Fibroblast of skin of scalp (primary cell): ENCODE results near the gene DRGX.

ENCODE experiments used
- DNase-seq: peaks from one replicate; pipeline ENCODE4 v3.0.0-alpha.2; 2013

The DRGX gene

DNA sequence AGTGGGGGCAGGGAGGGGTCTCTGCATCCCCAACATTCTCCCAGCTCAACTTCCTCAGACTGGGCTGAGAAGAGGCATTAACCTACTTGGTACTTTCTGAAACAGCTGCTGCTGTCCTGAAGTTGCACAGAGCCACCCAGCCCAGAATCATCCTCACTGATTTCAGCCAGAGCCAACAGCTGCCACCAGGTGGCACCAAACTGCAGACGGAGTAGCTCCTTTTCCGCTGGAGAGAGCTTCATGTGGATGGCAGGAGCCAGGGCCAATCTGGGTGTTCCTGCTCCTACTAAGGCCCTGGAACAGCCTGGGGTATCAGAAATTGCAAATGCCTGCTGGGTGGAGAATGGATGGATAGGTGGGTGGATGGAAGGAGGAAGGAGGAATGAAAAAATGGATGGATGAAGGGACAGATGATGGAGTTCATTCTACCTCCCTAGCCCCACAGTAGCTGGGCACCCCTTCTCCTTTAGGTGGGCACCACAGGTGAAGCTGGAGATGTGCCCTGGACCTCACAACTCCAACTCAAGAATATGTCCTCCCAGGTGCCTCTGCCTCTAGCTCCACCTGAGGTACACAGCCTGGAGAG is 11.8 kb upstream of the DRGX start:
- peak; percentile 73 for DNase-seq

DNA sequence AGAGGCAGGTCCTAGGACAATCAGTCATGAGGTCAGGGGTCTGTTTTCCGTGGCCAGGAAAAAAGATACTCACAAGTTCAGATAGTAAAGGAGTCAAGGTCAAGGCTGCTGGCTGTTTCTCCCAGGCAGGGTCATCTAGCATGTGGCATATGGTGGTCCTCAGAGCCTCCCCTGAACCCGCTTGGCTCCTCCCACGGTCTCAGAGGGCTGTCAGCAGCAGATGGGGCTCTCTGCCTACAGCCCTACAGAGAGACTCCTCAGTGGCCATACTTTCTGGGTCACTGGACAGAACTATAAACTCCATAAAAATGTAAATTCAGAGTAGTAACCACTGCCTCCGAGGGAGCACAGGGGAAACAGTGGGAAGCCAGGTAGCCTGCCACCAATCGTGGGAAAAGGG is 11.3 kb upstream of the DRGX start:
- no peak for DNase-seq

DNA sequence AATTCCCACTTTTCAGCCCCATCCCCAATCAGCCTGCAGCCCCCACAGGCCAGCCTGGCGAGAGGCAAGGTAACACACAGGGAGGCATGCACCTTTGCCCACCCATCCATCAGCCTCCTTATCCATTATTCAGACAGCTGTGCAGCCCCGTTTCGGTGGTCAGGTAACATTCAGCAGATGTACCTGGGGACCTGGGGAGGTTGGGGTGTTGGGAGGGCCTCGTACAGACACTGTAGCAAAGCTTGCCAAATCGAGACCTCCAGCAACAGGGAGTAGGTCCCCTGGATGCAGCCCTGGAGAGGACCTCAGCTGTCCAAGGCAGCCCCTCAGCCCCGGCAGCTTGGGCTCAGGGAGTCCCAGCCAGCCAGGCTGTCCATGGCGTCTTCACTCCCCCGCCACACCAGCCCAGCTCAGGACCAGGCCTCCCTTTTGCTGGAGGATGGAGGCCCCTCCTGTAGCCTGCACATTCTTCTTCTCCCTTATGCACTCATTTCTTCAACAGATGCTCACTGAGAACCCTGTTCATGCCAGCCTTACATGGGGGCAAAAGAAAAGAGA is 8.5 kb upstream of the DRGX start:
- no peak for DNase-seq

DNA sequence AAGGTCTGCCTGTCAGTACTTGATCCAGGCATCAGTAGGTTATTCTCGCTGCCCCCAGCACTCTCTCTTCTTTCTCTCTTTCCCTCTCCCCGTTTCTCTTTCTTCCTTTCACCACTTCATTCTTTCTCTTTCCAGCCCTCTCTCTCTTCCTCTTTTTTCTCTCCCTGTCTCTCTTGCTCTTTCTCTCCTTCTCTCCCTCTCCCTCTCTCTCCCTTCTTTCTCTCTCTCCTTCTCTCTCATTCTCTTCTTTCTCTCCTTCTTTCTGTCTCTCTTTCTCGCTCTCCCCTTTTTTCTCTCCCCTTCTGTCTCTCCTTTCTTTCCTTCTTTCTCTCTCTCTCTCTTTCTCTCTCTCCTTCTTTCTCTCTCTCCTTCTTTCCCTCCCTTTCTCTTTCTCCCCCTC is 7.5 kb upstream of the DRGX start:
- no peak for DNase-seq

DNA sequence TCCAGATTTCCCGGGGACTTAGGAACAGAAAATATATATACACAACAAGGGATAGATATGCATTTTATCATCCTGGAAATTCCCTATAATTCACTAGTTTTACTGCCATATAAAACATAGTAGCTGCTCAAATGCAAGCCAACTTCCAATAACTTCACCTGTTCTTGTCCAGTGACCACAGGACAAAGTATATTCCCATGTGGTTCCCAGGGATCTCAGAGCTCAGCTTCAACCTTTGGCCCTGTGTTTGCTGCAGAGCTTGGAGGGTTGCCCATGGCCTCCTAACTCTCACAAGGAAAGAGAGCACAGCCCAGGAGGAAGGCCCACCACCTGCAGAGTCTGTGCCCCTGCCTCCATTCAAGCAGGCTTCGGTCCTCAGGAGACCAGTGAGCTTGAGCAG is 4.5 kb upstream of the DRGX start:
- DNase-seq = no peak

DNA sequence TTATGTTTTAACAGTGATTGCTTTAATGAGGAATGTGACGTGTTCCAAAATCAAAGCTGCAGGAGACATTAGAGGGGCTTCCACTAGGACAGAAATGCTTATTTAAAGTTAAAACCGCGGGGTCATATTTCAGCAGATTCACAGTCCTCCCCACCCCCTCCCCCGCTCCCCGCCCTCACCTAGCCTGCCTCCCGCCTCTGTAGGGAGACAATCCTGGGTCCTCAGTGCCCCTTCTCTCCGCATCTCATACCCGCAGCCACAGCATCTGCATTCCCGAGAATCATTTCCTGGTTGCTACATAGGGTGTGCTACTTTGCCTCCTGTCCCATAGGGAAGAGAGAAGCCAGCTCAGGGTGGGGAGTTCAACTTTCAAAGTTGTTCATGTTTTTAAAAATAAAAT is 3.1 kb upstream of the DRGX start:
- DNase-seq = no peak

DNA sequence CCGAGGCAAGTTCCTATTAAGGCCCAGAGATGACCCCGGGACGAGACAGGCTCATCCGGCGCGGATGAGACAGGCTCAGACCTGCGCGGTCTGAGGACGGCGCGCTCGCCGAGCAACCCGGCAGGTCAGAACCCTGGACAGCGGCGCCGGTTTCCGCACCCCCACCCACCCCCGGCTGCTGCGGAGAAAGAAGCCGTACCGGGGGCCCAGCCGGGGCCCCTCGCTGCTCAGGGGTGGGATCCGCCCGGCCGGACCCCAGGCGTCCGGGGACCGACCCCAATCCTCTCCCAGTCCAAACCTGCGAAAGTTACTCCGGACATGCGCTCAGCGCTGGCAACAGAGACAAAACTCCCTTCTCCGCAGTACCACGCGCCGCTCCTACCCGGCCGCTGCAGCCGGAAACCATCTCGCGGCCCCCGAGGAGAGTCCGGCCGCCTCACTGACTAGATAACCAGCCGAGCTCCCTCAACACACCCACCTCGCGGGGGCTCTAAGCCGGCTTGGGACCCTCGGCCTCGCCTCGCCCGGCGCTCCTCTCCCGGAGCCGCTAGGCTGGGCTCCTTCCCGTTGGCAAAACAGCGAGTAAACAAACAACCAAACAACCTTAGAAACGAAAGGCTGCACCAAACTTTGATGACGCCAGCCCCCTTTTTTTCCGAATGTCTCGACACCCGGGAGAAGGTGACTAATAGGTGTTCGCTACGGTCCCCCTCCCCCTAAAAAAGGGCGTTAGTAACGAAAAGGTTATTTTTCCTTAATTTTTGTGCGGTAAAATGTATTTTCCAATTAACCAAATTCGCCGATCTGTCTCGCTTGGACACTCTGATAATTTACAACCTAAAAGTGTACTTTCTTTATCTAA is 2.3 kb upstream of the DRGX start:
- peak; percentile 47 for DNase-seq

DNA sequence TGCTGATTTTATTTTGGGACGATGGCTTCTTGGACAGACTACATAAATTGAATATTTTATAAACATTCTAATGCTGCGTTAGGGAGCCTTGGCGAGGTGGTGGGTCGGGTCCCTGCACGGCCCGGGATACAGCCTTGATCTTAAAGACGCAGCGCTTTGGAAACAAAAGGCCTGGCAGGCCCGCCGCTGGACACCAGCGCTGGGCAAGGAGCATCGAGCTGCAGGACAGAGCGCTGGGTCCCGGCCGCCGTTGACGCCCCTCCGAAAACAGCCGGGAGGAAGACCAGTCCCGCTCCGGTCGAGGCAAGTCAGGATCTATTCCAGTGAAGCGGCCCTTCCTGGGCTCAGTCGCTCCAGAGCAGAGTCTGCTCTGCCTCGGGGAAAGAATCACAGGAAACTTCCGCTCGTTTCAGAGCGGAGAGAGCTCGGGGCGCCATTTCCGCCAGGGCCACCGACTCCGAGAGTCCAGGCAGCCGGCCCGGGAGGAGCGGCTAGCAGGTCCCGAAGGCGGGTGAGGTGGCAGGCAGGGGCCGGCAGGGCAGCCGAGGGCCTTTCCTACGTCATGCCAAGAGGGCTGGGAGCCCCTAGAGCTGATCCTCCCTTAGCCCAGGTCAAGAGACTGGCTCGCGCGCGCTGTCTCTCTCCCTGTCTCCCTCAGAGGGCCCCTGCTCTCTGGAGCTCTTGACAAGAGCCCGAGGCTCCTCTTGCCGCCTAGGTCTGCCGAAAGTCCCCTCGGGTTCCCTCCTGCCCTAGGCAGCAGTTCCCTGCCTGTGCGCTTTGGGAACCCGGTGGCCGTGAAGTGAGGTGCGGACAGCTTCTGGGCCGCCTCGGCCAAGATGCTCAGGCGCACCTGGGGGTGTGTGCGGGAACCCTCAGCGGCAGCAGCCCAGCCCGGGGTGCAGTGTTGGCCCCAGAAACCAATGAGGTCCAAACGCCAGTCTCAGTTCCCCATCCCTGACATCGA is 1.4 kb upstream of the DRGX start:
- no peak for DNase-seq

DNA sequence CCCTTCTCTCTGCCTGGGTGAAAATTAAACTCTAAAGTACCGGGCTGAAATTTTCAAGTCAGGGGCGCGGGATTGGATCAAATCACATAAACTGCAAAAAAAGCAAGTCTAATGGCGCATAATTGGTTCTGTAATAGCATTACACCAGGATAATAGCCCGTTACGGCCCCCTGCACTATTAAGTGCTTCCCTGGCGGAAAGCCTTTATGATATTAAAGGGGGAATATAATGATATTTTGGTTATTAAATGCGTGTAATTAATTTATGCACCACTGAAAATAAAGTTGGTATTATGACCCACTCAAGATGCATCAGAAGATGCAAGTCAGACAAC is 744 bp upstream of the DRGX start:
- no peak for DNase-seq

DNA sequence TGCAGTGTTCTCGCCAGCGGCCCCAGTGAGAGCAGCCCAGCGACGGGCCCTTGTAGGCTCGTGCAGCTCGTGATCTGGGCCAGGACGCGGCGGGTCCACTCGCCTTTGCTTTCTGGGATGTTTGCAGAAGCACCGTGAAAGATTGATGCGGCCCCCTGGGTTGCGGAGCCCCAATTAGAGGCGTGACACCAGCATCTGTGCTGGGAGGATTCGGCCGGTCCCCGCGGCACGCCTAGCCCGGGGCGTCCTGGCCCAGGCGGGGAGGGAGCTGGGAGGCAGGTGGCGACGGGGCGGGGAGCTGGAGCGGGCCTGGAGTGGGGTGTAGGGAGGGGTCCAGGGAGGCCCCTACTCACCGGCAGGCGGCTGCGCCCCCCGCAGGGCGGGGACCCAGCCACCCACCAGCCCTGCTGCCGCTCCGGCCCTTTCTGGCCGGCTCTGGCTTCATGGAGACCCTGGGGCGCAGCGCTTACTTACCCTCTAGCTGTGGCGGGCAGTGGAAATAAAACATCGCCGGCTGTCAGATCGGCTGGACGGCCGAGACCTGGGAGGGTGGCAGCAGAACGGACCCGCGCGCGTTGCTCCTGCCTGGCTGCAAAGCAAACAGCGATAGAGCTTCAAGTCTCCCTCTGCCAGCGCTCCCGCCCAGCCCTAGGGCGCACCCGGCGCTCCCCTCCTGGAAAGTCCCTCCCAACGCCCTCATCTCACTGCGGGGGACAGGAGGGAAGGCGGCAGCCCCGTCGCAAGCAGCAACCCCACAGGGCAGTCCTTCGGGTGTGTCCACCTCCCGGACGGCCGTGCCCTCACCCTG is 752 bp downstream of the DRGX start:
- no peak for DNase-seq

DNA sequence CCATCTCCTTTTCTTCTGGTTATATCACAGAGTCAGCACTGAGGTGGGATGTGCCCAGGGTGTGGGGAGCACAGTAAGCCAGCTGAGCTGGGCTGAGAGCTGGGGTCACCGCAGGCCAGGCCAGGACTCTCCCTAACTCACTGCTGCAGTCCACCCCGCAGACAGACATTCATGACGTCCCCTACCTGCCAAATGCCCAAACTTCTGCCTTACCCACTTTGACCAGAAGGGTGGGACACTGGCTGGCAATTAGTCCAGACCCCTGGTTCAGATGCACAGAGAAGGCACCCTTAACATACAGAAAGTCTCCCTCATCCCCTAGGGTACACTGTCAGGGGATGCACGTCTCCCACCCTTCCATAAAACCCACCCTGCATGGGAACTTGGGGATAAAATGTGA is 2.1 kb downstream of the DRGX start:
- DNase-seq = no peak

DNA sequence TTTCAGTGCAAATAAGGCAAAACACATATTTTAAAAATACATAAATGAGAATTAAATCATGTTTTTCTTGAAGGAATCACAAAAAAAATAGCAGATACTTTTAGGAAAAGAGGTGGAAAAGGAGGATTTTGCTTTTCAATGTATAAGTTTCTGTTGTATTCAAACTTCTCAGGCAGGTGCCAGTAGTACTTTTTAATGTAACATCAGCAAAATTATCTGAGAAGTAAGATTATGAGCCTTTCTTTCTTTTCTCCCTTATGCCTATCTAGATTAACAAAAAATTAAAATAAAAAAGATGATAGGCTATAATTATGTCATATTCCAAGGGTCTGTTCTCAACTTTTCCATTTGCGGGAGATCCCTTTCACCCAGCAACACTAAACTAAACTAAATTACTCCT is 2.6 kb downstream of the DRGX start:
- DNase-seq = no peak

DNA sequence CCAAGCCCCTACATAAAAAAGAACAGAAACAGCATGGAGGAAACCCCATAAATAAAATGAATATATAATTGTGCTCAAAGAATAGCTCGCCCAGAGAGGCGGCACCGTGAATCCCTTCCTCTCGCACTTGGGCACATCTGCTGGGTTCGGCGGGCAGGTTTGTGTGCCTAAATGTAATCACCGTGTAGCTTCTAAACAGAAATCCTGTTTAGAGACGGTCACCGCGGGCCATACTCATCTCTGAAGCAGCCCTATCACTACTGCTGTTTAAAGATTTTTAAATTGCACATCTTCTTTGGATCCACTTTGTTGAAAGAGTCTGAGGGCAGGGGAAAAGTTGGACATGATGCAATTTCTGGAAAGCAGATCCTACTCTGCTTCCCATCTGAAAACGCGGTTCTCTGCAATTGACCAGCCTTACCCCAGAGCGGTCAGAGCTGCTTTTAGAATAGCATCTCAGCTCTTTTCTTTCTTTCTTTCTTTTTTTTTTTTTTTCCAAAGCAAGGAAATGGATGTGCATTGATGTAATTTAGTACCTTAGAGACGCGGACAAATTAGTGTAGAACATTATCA is 6.4 kb downstream of the DRGX start:
- DNase-seq = no peak

DNA sequence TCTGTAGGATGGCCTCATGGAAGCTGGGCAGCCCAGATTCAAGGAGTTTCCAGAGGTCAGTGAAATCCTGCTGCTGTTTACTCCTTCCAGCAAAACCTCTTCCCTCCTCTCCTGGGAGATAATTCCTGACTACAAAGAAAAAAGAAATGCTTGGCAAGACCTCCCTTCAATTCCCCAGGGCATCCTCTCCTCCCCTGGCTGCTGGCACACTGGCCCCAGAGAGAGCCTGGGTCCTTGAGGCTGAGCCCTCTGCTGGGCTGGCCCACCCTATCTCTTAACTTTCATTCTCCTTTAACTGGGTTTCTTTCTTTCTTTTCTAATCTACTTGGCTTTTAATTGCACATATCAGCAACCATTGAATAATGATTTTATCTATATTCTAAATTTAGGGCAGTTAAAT is 7.7 kb downstream of the DRGX start:
- DNase-seq = no peak

DNA sequence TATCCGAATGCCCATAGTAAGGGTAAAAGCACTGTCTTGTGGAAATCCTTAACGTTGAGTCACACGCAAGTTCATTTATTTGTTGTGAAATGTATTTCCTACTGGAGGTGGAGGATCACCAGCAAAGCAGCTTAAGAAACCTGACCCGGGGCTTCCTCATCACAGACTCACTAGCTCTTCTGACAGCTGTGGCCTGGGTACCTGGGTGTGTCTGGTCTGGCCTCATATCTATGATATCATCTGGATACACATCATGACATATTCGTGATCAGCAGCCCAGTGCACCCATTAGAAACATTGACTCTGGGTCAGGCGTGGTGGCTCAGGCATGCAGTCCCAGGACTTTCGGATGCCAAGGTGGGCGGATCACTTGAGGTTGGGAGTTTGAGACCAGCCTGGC is 8.8 kb downstream of the DRGX start:
- peak; percentile 47 for DNase-seq

DNA sequence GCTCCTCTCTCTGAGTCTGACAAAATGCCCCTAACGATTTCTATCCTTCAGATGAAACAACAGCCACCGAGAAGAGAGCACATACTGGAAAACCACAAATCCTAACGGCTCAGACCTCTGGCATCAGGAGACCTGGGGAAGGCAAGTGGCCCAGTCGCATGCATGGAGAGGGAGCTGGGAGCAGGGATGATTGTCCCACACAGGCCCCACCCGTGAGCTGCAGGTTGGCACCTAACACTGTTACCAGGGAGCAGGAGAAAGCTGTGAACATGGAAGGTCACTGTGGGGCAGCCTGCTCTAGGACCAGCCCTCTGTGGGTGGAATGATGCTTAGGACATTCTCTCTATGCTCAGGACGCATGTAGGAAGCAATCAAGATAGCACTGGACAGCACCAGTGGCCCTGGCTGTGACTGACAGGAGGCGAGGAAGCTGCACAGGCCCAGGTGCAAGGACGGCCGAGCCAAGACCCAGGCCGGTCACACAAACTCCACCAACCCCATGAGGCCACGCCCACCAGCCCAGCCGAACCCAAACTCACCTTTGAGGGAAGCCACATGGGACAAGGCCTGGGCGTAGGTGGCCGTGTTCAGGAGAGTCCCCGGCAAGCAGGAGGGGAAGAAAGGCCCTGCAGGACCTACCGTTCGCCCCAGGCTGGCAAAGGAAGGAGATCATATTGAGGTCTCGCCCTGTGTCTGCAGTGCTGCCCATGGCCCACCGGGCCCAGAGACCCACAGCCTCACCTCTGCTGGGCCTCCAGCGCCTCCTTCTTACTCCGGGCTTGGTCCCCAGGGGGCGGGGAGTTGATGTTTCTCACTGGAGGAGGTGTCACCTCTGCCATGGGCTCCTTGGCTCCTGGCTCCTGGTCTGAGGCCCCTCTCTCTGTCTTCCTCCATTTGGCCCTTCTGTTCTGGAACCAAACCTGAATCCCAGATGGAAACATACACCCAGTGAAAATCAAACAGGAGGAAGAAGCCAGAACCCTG is 9.7 kb downstream of the DRGX start:
- no peak for DNase-seq

DNA sequence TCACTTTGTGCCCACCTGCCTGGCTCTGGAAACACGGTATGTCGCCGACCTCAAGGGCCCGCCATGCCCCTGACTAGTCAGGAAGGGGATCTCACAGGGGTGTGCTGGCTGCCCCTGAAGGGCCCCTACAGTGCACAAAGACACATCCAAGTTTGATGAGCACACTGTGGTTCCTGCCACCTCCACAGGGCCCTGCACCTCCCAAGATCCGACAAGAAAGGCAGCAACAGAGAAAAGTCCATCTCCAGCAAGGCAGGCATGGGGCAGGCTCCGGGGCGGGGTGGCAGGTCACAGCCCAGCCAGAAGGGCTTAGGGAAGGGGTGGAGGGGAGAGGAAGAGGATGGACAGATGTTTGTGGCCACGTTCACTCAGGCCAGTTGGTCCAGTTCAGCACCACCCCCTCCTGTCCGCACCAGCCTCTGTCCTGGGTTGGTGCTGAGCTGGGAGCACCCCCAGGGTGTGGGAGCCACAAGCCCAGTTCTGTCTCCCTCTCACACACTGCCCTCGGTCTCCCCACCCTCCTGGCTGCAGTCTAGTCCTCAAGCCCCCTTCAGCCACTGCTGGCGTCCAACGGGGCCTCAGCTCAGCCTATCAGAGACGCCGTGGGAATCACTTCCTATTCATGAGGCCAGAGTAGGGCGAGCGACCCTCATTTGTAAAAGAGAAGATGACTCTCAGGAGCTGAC is 11.5 kb downstream of the DRGX start:
- no peak for DNase-seq

DNA sequence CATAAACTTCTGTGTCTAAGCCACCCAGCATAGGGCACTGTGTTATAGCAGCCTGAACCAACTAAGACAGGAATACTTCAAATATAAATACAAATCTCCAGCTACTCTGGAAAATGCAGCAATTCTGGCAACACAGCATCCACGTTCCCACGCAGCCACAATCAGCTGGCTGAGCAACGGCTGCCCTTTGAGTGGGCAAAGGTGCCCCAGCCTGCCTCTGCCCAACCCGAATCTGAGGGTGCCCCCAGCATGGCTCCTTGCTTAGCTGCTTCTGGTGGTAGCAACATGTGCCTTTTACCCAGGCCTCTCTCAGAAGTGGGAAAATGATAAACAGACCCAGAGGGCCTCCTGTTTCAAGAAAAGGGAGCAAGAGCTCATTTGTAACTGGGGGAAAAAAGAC is 12.0 kb downstream of the DRGX start:
- DNase-seq = no peak

DNA sequence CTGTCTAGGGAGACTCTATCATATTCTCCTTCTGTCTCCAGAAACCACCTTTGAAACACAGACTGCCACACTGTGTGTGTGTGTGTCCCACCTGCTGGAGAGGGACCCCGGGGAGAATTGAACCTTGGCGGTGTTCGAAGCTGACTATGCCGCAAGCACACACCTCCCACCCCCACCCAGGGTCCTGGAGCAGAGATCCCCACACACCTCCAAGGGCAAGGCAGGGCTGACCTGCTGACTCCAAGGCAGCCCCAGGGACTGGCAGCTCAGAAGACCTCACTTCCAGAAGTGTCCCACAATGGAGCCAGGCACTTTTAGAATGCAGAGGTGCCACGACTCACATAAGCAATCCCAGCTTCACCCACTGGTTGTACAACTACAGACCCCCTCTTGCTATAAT is 13.1 kb downstream of the DRGX start:
- DNase-seq = no peak

DNA sequence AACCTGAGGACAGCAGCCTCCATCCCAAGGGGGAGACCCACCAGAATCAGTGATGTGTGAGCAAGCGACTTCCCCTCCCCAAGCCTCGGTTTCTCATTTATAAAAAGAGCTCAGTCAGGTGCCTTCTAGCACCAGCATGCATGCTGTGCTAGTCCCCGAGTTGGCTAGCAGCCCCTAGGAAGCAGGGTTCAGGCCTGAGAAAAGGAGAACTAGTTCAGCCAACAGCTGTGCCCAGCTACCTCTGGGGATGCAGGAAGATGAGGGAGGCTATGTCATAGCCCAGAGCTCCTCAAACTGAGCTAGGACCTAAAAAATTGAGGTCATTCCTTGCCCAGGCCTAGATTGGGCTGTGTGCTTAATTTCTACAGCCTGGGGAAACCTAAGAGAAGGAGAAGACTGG is 13.7 kb downstream of the DRGX start:
- DNase-seq = no peak
